NCI-H526 (cell line): ENCODE results near the gene GSG1.
A peak's percentile ranks its signal among the peaks of the same experiment; 100 is the strongest.

Experiments
- DNase-seq, 2 experiments: peaks; one replicate each; lab custom pipeline; 2025; lab: John Stamatoyannopoulos, UW

The GSG1 gene

DNA sequence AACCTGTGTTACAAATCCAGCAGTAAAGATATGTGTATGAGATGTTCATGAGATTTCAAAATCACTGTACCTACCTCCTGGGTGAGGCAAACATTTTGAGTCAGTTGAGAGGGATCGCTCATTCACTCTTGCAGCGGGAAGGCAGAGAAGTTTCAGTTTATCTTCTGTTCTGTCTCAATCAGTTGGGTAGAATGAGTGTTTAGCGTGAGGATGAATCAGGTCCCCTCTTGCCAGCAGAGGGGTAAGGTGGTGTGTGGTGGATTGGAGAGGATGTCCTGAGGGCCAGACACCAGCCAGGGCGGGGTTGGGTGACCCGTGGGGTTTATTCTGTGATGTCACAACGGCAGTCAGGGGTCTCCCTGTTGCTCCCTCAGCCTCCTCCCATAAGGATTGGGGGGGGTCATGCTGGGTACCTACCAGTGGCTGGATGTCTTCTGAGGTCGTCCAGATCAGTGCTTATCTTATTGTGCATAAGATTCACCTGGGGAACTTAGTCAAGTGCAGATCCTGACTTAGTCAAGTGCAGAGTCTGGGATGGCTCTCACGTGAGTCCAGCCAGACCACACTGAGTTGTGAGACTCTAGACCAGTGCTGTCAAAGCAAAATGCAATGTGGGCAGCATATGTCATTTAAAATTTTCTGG is at the start of gene GSG1:
GSG1 (minus strand) TSS at position 277 of the 643 bp plus-strand sequence; CDS start at position 122, 155 bp downstream.
- no peak for DNase-seq

DNA sequence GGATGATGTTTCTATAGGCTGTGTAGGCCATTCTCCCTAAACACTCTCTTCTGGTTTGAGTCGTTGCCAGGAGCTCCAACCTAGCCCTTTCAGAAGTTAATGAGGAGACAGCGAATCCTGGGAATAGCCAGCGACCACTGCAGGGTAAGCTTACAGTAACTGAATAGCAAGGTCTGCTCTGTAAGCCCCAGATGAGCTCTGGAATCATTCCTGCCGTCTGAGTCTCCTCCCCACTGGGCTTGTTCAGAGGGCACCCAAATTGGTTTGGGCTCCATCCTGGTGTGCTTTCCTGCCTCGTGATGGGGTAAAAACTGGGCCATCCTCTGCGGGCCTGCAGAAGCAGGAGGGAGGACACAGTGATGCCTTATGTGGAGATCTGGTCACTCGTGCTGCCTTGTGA is 49.7 kb upstream of the GSG1 start:
- DNase-seq, result no peak

DNA sequence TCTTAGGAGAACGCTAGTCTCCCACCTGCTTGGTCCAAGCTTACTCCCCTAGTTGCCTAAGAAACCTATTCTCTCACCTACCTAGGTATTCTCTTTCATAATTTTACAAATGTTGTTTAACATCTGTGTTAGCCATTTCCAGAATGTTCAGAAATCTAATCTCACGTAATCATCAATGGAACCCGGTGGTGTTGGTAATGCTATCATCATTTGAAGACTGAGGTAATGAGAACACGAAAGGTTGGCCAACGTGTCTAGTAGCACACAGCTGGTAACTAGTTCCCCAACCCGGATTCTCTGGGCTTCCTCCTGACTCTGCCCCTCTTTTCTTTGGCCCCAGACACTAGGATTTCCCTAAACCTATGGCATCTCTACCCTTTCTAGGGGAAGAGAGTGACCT is 49.3 kb upstream of the GSG1 start:
- DNase-seq, result no peak

DNA sequence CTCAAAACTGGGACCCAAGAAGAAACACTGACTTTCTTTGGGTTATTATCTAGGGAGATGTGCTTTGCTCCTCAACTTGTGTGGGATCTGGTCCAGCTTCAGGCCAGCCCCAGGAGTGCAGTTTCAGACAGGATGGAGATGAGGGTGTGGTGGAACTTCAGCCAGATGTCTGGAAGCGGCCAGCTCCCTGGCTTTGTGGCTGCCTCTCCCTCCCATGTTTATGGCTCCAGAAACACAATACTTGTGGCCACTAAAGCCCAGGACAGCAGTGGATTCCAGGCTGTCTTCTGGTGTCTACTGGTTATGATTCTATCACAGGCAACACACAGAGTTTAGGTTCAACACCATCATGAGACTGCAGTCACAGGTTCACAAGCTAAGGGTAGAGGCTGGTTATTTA is 48.8 kb upstream of the GSG1 start:
- no peak for DNase-seq

DNA sequence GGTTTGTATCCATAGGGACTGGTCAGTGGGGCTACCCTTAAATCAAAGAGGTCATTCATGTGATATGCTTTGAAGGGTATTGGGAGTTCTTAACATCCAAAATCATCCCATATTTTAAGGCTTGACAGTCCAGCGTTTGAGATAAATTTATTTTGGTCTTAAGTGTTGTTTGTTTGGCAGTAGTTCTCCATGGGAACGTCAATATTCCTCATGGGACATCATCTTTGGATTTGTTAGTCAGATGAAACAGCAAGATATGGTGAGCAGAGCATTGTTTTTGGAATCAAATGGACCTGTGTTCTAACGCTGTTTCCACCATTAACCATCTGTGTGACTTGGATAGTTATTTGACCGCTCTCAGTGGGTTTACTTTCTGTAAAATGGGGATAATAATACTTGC is 45.9 kb upstream of the GSG1 start:
- DNase-seq, result no peak

DNA sequence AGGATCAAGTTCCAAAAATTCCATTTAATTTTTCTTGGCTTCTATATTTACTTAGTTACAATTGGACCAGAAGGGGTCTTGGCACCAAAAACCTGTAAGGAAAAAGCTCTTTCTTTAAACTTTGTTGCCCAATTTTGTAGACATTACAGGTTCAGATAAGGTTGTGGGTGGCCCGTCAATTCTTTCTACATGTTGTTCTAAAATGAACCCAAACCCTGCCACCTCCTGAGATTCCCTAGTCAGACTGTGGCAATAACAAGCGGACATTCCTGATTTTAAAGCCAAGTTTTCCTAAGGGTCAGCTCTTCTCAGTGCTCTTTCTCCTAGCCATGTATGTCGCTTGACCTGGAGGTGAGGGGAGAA is 45.0 kb upstream of the GSG1 start:
- no peak for DNase-seq

DNA sequence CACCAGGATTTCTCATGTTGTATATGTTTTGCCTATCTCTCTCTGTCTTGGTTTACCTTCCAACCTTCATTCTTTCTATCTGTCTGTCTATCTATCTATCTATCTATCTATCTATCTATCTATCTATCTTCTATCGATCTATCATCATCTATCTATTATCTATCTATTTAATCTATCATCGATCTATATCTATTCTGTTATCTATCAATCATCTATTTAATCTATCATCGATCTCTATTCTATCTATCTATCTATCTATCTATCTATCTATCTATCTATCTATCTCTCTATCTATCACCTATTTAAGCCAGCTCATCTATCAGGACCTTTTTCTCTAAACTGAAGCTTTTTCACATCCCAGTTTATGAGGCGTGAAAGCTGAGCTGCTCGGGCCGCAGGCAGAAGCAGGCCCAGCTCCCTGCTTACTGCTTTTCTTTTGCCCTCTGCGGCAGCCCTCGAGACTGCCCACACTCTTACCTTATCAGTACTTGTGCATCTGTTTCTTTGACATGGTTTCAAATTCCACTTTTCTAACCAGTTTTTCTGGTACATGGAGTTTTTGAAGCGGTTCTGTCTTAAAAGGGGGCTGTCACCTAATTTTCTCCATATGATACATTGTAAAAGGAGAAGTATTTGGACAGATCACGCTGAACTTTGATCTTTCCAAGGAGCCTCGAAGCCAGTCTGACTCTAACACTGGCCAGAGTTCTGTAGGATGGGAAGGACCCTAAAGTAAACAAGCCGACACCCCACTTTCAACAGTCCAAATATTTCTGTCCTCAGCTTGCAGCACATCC is 44.4 kb upstream of the GSG1 start:
- no peak for DNase-seq

DNA sequence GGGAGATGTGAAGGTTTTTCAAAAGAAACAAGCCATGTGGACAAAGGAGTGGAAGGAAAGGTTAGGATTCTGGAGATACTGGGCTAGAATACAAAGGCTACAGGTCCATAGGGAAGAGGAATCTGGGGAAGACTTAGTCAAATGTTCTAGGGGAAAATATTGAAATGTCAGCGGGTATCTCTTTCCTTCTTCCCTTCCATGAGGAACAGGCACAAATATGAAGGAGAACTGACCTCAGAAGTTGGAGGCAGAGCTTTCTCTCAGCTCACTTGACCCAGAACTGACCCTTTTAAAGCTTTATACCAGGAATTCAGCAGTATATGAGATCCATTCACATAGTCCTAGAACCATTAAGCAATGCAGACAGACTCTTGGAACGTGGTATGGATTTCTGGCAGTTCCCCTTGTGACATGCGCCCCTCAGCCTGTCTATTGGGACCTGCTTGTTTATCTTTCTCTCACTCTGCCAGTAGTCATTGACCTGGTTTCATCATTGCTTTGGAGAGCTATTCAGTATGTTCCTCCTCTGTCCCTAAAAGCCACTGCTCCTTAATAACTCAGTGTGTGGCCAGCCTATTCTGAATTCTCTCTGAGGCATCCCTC is 43.0 kb upstream of the GSG1 start:
- DNase-seq, result no peak

DNA sequence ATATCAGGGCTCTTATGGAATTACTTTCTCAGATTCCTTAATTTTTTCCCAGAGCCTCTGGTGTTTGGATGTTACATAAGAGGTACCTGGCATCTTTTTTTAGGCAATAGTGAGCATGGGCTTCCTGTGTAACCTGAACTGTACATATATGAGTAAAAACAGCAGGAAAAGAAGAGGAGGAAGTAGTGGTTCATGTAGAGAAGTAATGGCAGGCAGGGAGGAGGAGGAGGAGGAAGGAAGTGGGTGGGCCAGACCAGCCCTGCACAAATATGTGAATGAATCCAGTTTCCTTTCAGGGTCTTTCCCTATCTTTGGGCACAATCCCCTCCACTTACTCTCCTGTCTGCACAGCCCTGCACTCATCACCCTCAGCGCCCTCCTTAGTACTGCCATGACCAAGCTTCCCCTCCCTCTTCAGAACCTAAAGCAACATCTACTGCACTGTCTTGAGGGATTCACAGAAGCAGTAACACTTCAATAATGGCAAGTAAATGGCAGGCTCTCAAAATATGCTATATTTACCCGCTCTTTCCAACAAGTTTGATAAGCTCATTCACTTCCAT is 40.9 kb upstream of the GSG1 start:
- DNase-seq, result no peak

DNA sequence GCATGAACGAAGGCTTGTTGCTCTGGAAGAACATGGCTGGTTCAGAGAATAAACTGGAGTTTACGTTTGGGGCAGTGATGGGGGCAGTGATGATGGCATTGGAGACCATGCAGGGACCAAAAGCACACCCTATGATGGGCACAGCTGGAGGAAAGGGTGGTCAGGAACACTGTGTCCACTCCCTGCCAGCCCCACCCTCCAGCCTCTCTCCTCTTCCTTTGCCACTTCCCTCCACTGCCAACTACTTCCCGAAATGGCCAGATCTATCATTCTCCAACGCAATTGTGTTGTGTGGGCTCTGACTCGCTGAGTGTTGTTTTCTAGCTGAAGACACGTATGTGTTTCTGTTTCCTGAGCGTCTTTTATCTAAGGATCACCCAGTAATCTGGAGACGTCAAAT is 39.3 kb upstream of the GSG1 start:
- DNase-seq, result no peak

DNA sequence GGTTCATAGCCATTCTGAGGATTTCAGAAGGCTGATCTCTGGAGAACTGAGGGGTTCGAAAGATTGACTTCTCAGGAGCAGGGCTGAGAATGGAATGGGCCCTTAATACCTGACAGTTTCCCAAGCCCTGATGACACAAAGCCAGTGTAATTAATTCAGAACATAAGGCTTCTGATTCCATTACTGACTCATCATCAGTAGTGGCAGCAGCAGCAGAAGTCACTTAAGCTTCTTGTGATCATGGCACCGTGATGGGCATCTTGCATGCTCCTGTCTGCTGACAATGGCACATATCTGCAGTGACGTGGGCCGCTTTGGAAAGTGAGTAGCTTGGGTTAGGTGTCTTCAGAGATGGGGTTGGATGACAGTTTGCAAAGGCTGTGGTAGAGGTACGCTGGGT is 38.2 kb upstream of the GSG1 start:
- DNase-seq, result no peak

DNA sequence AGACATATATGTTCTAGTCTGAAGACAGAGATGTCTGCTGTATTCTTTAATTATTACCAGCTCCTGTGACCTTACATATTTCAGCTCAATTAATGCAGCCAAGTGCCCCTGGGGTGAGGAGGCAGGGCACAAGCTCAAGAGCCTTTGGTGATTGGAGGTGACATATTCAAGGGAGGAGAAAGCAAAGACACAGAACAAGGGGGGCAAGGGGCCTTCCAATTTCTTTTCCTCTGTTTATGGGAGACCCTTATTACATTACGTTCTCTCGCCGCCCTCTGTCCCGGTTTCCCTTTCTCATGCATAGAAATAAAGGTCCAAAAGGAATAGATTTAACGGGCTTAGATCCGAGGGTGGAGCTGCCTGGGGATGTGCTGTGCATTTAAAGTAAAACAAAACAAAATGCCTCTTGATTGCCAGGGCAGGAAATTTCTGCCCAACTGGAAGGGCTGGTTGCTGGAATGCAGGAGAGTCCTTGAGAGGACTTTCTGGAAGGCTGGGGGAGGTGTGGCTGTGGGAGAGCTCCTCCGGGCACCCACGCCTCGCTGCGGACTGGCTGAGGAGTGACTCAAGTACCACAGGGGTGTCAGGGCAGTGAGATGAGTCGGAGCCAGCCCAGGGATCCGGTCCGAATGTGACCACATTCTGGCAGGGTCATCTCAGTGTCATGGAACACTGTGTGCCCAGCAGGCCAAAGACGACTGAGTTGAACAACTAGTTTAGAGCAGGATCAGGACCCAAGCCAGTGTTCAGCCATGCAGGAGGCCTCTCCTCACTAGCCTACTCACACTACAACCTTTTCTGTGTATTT is 32.1 kb upstream of the GSG1 start:
- no peak for DNase-seq

DNA sequence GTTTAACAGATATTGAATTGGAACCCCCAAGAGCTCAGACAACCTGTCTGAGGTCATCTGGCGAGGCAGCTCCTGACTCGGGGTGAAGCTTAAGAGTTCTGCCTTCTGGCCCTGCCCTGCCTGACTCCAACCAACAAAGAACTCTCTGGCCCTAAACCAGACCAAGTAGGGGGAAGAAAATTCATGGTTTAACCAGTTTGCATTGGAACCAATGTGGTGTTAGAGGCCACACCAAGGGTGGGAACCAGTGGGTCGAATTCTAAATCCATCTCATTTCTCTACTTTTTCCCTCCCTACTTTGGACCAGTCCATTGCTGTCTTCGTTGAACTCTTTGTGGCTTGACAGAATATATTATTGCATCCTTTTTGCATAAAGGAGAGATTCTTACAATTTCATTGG is 30.4 kb upstream of the GSG1 start:
- no peak for DNase-seq

DNA sequence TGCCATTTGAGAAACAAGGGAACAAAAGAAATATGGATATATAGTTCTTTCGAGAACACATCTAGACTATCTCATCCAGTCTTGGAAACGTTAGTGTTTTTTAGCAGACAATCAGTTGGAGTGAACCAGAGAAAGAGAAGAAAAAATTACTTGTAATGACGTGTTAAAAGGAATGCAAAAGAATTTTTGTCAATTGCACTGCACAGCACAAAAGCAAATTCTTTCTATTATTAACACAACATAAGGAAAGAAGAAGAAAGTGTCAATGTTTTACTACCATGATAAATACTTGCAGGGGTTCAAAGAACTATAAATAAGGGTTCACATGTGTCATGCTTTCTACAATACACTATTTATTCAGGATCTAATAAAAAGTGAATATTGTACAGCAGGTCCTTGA is 27.5 kb upstream of the GSG1 start:
- DNase-seq, result no peak

DNA sequence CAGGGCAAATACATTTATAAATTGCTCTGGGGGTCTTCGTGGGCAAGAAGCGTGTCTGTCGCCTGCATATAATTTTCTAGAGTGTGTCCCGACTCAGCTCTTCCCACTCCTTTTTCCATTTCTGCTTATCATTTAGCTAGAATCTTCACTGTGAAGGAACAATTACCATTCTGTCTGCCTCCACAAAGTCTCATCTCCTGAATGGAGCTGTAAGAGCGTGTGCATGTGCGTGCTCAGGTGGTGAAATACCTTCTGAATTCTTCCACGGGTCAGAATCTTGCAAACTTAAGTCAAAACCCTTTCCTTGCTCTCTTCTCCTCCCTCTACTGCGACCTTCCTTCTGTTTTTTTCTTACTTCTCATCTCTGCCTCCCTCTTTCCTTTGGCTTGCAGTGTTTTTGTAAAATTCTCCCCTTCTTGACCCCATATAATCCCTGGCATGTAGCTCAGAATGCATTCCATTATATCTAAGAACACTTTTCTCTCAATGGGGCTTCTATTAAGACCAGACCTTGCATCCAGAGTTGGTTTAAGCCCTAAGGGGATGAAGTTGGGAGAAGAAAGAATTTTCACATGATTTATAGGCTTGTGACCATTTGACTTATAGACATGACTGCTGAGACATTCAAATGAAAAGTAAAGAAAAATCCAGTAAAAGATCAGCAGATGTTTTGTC is 25.0 kb upstream of the GSG1 start:
- DNase-seq, result no peak

DNA sequence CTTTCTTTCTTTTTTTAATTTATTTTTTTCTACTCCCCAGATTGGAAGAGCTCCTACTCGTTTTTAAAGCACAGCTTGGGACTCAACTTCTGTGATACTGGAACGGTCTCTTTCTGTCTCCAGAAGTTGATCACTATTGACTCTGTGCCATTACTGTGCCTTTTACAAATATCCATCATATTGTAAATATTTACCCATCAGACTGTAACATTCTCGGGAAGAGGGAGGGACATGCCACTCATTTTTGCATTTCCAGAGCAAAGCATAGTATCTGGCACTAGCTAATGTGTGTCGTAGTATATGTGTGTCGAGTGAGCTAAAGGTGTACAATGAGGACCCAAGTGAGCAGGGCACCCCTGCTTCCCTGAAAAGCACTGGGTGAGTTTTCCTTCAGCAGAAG is 24.0 kb upstream of the GSG1 start:
- no peak for DNase-seq

DNA sequence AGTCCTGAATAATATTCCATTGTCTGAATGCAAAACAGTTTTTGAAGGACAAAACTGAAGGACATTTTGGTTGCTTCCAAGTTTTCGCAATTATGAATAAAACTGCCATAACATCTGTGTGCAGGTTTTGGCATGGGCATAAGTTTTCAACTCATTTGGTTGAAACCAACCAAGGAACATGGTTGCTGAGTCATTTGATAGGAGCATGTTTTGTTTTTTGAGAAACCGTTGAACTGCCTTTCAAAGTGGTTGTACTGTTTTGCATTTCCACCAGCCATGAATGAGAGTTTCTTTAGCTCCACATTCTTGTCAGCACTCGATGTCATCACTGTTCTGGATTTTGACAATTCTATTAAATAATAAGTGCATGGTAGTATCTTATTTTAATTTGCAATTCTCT is 23.0 kb upstream of the GSG1 start:
- peak; percentile 39 to 41 for DNase-seq

DNA sequence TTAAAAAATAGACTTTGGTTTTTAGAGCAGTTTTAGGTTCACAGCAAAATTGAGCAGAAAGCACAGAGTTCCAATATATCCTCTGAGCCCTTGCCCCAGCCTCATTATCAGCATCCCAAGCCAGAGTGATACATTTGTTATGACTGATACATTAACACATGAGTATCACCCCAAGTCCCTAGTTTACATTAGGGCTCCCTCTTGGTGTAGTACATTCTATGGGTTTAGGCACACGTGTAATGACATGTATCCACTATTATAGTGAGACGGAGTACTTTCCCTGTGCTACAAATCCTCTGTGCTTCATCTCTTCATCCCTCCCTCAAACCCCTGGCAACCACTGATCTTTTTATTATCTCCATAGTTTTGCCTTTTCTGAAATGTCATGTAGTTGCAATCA is 22.5 kb upstream of the GSG1 start:
- DNase-seq, result no peak

DNA sequence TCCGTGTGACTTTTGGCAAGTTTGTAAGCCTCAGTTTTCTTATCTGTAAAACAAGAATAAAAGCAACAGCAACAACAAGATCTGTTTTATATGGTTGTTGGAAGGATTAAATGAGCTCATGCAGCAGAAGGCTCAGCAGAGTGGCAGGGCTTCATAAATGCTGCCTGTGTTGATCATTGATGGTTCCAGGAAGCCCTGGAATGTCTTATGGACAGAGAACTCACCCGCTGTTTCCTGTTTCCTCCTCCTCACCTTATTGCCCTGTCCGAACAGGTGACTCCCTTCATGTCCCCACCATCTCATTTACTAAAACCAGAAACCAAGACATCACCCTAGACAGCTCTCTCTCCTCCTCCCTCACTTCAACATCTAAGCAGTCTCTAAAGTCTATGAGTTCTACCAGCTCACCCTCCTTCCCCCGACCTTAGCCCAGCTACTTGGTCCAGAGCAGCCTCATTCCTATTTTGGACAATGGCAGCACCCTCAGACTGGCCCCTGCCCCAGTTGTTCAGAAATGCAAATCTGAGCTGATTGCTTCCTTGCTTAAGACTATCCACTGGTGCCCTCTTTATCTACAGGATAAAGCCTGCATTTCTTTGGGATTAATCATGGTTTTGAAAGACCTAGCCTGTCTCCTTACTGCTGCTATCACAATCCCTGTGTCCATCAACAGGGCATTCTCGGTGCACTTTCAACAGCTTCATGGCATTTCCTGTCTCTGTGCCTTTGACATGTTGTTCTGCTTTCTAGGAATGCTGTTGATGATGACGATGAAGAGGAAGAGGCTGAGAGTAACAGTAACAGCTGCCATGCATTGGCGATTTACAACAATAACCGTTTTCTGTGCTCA is 21.4 kb upstream of the GSG1 start:
- no peak for DNase-seq

DNA sequence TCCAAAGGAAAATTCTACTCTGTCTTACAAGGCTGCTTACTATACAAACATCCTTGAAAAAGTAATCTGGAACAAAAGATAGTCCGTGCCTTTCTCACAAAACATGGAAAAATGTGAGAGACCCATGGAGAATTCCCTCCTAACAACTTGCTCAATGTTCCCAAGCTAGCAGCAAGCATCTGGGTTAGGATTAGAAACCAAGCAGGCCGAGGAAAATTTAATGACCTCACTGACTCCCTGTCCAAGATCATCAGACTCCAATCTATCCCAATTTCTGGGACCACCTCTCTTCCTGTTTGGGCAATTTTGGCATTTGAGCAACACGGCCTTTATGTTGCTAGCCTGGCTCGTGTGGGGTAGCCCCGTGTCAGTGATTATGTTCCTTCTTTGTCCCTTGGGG is 18.1 kb upstream of the GSG1 start:
- DNase-seq, result no peak

DNA sequence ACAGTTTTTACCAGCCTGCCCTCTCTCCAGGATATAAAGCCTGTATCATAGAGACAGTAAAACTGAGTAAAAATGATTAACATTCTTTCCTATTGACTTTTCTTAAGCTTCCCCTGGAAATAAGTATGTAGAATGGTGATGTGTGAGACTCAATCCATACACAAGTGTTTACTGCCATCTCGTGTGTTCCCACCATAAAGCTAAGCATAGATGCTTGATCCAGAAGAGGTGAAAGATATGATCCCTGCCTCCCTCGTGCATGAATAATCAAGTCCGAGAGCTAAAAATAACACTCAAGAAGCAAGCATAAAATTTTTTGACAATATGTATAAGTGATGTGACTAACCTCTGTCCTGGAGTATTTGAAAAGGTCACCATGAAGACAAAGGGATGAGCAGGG is 16.9 kb upstream of the GSG1 start:
- DNase-seq, result no peak
